ENCODE data around the gene MYBPC1.
"Not testable (repeated sequence)": the region's sequence is repeated elsewhere in the genome, so short reads cannot be mapped to it uniquely, and the experiment has no call there.

Gene MYBPC1

GRCh38 chr12:101670007-101670671 is 75.4 kb downstream of the MYBPC1 start:
- H3K4me1 ChIP-seq = peaks cover 29% of the 10 kb centered on the region
- H3K4me2 ChIP-seq = no peak overlapping the region
- H3K36me3 ChIP-seq = no peaks in the 10 kb centered on the region
- no peak for TF ChIP-seq Cebpa-rat (IDR thresholded peaks at IDR 0.05)
- H3K27ac ChIP-seq = no peak overlapping the region
- H3K9ac ChIP-seq = no peak overlapping the region
- no peaks in the 10 kb centered on the region for H3K9me3 ChIP-seq
- H4K20me1 ChIP-seq = no peaks in the 10 kb centered on the region
- H3K4me3 ChIP-seq = no peak overlapping the region
- H3K27me3 ChIP-seq = no peaks in the 10 kb centered on the region

GRCh38 chr12:101671157-101671791 is 76.5 kb downstream of the MYBPC1 start:
- Histone ChIP-seq H3K4me2 (peak overlapping the region; percentile 48), H3K4me3 (no peak overlapping the region), H3K27ac (no peak overlapping the region), H4K20me1 (no peaks in the 10 kb centered on the region), H3K36me3 (no peaks in the 10 kb centered on the region), H3K27me3 (no peaks in the 10 kb centered on the region), H3K9ac (no peak overlapping the region), H3K4me1 (peaks cover 18% of the 10 kb centered on the region), H3K9me3 (no peaks in the 10 kb centered on the region)
- TF ChIP-seq Cebpa-rat (IDR thresholded peaks at IDR 0.05) = no peak

GRCh38 chr12:101671833-101672232 is 77.1 kb downstream of the MYBPC1 start:
- Histone ChIP-seq H4K20me1 (no peaks in the 10 kb centered on the region), H3K4me3 (no peak overlapping the region), H3K4me1 (peaks cover 16% of the 10 kb centered on the region), H3K9ac (no peak overlapping the region), H3K4me2 (peak overlapping the region; percentile 48), H3K27me3 (no peaks in the 10 kb centered on the region), H3K36me3 (no peaks in the 10 kb centered on the region), H3K9me3 (no peaks in the 10 kb centered on the region), H3K27ac (no peak overlapping the region)
- no peak for TF ChIP-seq Cebpa-rat (IDR thresholded peaks at IDR 0.05)

DNA sequence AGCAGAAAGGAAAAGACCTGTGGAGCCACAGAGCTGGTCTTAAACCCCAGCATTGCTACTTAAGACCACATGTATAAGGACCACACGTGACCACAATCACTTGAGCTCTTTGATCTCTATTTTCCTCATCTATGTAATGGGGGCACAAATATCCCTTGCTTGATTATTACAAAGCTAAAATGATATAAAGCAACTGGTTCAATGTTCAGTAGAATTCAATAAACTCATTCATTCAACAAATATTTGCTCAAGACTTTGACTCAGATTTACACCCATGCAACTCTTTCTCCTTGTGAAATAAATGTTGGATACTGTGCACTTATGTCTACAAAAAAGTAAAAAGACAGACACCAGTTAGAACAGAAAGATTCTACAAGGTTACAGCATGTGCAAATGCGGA is 80.8 kb downstream of the MYBPC1 start:
- H3K9ac ChIP-seq = no peak overlapping the region
- no peaks in the 10 kb centered on the region for H3K27me3 ChIP-seq
- H3K4me3 ChIP-seq = no peak overlapping the region
- H3K4me2 ChIP-seq = no peak overlapping the region
- TF ChIP-seq Cebpa-rat (IDR thresholded peaks at IDR 0.05) = no peak
- no peaks in the 10 kb centered on the region for H3K36me3 ChIP-seq
- H3K27ac ChIP-seq = no peak overlapping the region
- H4K20me1 ChIP-seq = no peaks in the 10 kb centered on the region
- no peaks in the 10 kb centered on the region for H3K9me3 ChIP-seq
- H3K4me1 ChIP-seq = peaks cover 16% of the 10 kb centered on the region

- H3K9me3 ChIP-seq, H3K36me3 ChIP-seq, H3K4me2 ChIP-seq: not testable (repeated sequence)
These were observed 81.7 kb downstream of the MYBPC1 start for GRCh38 chr12:101676497-101676896.

GRCh38 chr12:101678081-101678480 is 83.3 kb downstream of the MYBPC1 start:
- no peaks in the 10 kb centered on the region for H4K20me1 ChIP-seq
- TF ChIP-seq Cebpa-rat (IDR thresholded peaks at IDR 0.05) = no peak
- no peaks in the 10 kb centered on the region for H3K4me1 ChIP-seq
- H3K36me3 ChIP-seq = no peaks in the 10 kb centered on the region
- no peak overlapping the region for H3K9ac ChIP-seq
- H3K27ac ChIP-seq = no peak overlapping the region
- no peak overlapping the region for H3K4me2 ChIP-seq
- no peaks in the 10 kb centered on the region for H3K9me3 ChIP-seq
- H3K4me3 ChIP-seq = no peak overlapping the region
- H3K27me3 ChIP-seq = no peaks in the 10 kb centered on the region

More at GRCh38 chr12:101676497-101676896, 81.7 kb downstream of the MYBPC1 start:
- not testable (repeated sequence) for H3K27ac ChIP-seq, H3K4me1 ChIP-seq, H4K20me1 ChIP-seq, H3K9ac ChIP-seq, H3K27me3 ChIP-seq, H3K4me3 ChIP-seq

- Histone ChIP-seq H3K4me2 (no peak overlapping the region), H4K20me1 (no peaks in the 10 kb centered on the region), H3K27me3 (no peaks in the 10 kb centered on the region), H3K36me3 (no peaks in the 10 kb centered on the region), H3K4me1 (no peaks in the 10 kb centered on the region), H3K9me3 (no peaks in the 10 kb centered on the region), H3K27ac (no peak overlapping the region), H3K9ac (no peak overlapping the region), H3K4me3 (no peak overlapping the region)
- TF ChIP-seq Cebpa-rat (IDR thresholded peaks at IDR 0.05) = no peak
These were observed 85.5 kb downstream of the MYBPC1 start for GRCh38 chr12:101680240-101680639.

GRCh38 chr12:101680647-101681046 is 85.9 kb downstream of the MYBPC1 start:
- TF ChIP-seq Cebpa-rat (IDR thresholded peaks at IDR 0.05) = no peak
- no peaks in the 10 kb centered on the region for H3K4me1 ChIP-seq
- H3K36me3 ChIP-seq = no peaks in the 10 kb centered on the region
- H3K9me3 ChIP-seq = no peaks in the 10 kb centered on the region
- no peaks in the 10 kb centered on the region for H3K27me3 ChIP-seq
- no peak overlapping the region for H3K9ac ChIP-seq
- no peak overlapping the region for H3K27ac ChIP-seq
- H3K4me2 ChIP-seq = no peak overlapping the region
- no peaks in the 10 kb centered on the region for H4K20me1 ChIP-seq
- no peak overlapping the region for H3K4me3 ChIP-seq

DNA sequence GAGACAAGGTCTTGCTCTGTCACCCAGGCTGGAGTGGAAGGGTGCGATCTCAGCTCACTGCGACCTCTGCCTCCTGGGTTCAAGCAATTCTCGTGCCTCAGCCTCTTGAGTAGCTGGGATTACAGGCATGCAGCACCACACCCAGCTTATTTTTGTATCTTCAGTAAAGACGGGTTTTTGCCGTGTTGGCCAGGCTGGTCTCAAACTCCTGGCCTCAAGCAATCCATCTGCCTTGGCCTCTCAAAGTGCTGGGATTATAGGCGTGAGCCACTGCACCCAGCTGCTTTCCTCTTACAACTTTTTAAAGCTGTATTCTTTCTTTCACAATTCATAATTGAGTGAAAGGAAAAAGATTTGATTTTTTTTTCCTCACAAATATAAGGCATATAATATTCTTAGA is 86.9 kb downstream of the MYBPC1 start:
- not testable (repeated sequence) for H3K9me3 ChIP-seq, H3K27me3 ChIP-seq, H3K27ac ChIP-seq, H4K20me1 ChIP-seq, H3K4me2 ChIP-seq, H3K9ac ChIP-seq, H3K4me1 ChIP-seq, H3K4me3 ChIP-seq, H3K36me3 ChIP-seq

GRCh38 chr12:101685092-101685491 is 90.3 kb downstream of the MYBPC1 start:
- Histone ChIP-seq H3K27me3 (no peaks in the 10 kb centered on the region), H3K4me2 (no peak overlapping the region), H4K20me1 (no peaks in the 10 kb centered on the region), H3K4me1 (no peaks in the 10 kb centered on the region), H3K36me3 (no peaks in the 10 kb centered on the region), H3K9ac (no peak overlapping the region), H3K27ac (no peak overlapping the region), H3K4me3 (no peak overlapping the region), H3K9me3 (no peaks in the 10 kb centered on the region)
- no peak for TF ChIP-seq Cebpa-rat (IDR thresholded peaks at IDR 0.05)

All from BLaER1 (cell line).